ENCODE results near the gene ARID1B. TPM values are rescaled to one million over a fixed set of nuclear protein-coding genes. Genes with fewer than 3 reads are reported as not detected.
A peak's percentile ranks its signal among the peaks of the same experiment; 100 is the strongest.

The ARID1B gene
- polyA plus RNA-seq, 1 donor, result 48.5 TPM

DNA sequence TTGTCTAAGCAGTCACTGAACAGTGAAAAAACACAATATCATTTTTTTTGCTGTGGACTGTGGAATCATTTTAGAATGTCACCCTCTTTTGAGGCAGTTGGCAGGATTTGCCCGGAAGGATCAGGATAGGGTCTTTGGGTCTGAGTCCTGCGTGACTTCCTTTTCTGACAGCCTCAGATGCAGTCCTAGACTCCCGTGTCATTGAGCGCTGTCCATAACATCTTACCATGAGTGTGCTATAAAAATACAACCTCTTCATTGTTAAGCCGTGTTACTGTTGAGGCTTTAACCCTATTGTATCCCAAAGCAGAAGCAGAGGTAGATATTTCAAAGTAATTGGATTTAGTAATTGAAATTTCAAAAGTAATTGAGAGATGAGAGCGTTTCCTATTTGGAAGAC, 30.6 kb downstream of the ARID1B start:
- no peak overlapping the region for H3K4me3 ChIP-seq (ENCODE audit: low read length)
- WGBS (ENCODE audit: insufficient coverage, low lambda C conversion rate), result 100% methylated on average over 2 of the region's 6 CpGs
- no peak for DNase-seq
- no peak overlapping the region for H3K27ac ChIP-seq (ENCODE audit: low read length)
- H3K9me3 ChIP-seq (ENCODE audit: control insufficient read depth, low read depth, low read length), result no peaks in the 10 kb centered on the region
- H3K27me3 ChIP-seq (ENCODE audit: control insufficient read depth, insufficient read depth, low read length), result no peaks in the 10 kb centered on the region
- no peaks in the 10 kb centered on the region for H3K36me3 ChIP-seq (ENCODE audit: control insufficient read depth, insufficient read depth, low read length)
- H3K4me1 ChIP-seq (ENCODE audit: control insufficient read depth, insufficient read depth, low read length), result peaks cover 2% of the 10 kb centered on the region

DNA sequence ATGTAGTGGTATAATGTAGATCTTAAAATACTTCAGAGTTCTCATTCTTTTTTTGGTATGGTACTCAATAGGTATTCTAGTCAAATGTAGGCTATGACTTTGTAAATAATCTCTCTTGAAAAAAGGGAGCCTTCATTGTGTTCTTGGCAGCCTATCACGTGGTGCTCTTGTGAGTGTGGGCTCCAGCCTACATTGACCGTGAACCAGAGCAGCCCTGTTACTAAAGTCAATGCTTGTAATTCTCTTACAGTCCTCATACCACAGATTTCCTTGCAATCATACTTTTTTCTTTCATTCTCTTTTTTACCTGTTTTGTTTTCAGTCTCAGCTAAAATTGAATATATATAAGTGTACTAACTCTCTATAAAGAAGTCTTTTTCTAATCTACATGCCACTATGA, 31.1 kb downstream of the ARID1B start:
- peaks cover 2% of the 10 kb centered on the region for H3K4me1 ChIP-seq (ENCODE audit: control insufficient read depth, insufficient read depth, low read length)

DNA sequence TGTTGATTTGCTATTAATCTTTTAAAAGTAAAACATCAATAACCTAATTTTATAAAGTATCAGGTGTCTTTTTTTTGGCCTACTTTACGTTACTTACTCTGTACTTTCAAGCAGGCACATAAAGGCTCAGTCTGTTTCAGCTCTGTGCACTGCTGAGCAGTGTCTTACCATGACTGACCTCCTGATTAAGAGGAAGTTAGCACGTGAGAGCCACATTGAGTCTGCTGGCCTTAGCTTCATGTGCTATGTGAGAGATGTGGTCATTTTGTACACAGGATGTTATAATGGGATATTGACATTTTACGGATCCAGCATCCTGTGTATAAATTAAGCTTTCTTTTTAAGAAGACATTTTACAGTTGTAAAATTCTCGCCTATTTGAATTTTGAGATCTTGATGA, 31.9 kb downstream of the ARID1B start:
- H3K27me3 ChIP-seq (ENCODE audit: control insufficient read depth, insufficient read depth, low read length), result no peaks in the 10 kb centered on the region
- H3K9me3 ChIP-seq (ENCODE audit: control insufficient read depth, low read depth, low read length), result no peaks in the 10 kb centered on the region
- no peak overlapping the region for H3K4me3 ChIP-seq (ENCODE audit: low read length)
- H3K27ac ChIP-seq (ENCODE audit: low read length), result no peak overlapping the region
- peaks cover 2% of the 10 kb centered on the region for H3K36me3 ChIP-seq (ENCODE audit: control insufficient read depth, insufficient read depth, low read length)
- H3K4me1 ChIP-seq (ENCODE audit: control insufficient read depth, insufficient read depth, low read length), result peaks cover 2% of the 10 kb centered on the region
- WGBS (ENCODE audit: insufficient coverage, low lambda C conversion rate), result 100% methylated on average over 1 of the region's 4 CpGs
- DNase-seq, result peak in 1 of 2 donors; percentile 19

More for the DNA sequence above, 31.1 kb downstream of the ARID1B start:
- H3K27me3 ChIP-seq (ENCODE audit: control insufficient read depth, insufficient read depth, low read length), result no peaks in the 10 kb centered on the region
- H3K9me3 ChIP-seq (ENCODE audit: control insufficient read depth, low read depth, low read length), result no peaks in the 10 kb centered on the region
- no peak for DNase-seq
- no CpG with 5 or more reads among the region's 2 CpGs for WGBS (ENCODE audit: insufficient coverage, low lambda C conversion rate)
- no peaks in the 10 kb centered on the region for H3K36me3 ChIP-seq (ENCODE audit: control insufficient read depth, insufficient read depth, low read length)
- no peak overlapping the region for H3K4me3 ChIP-seq (ENCODE audit: low read length)
- H3K27ac ChIP-seq (ENCODE audit: low read length), result no peak overlapping the region

DNA sequence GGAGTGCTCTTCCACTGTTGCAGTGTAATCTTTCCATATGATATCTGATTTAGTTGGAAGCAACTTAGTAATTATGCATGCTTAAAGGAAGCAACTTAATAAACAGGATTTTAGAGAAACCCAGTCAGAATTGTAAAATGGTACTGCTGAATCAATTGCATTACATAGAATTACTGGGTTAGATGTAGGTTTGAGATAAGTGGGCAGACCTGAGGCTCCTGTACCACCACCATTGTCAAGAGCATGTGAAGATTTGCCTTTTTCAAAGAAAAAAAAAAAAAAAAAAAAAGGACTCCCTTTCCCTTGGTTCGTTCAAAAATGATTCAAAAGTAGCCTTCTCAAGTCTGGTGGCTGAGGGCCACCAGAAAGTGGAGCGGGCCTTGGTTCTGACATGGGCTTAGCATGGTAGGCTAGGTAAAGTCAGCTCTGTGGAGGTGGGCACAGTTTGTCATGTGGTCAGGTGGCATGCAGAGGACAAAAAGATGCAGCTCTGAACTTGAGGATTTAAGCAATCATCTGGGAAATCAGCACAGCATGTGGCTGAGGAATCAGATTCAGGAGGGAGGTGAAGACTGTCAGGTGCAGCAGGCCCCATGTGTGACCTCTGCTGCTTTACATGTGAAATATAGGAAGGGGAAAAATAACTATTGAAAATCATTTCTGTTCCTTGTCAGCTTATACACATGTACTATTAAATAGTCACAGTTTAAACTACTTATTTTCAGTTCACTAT, 32.4 kb downstream of the ARID1B start:
- no CpG with 5 or more reads among the region's 2 CpGs for WGBS (ENCODE audit: insufficient coverage, low lambda C conversion rate)
- no peaks in the 10 kb centered on the region for H3K9me3 ChIP-seq (ENCODE audit: control insufficient read depth, low read depth, low read length)
- no peak overlapping the region for H3K27ac ChIP-seq (ENCODE audit: low read length)
- peaks cover 2% of the 10 kb centered on the region for H3K36me3 ChIP-seq (ENCODE audit: control insufficient read depth, insufficient read depth, low read length)
- peaks cover 2% of the 10 kb centered on the region for H3K4me1 ChIP-seq (ENCODE audit: control insufficient read depth, insufficient read depth, low read length)
- no peaks in the 10 kb centered on the region for H3K27me3 ChIP-seq (ENCODE audit: control insufficient read depth, insufficient read depth, low read length)
- no peak overlapping the region for H3K4me3 ChIP-seq (ENCODE audit: low read length)
- no peak for DNase-seq

DNA sequence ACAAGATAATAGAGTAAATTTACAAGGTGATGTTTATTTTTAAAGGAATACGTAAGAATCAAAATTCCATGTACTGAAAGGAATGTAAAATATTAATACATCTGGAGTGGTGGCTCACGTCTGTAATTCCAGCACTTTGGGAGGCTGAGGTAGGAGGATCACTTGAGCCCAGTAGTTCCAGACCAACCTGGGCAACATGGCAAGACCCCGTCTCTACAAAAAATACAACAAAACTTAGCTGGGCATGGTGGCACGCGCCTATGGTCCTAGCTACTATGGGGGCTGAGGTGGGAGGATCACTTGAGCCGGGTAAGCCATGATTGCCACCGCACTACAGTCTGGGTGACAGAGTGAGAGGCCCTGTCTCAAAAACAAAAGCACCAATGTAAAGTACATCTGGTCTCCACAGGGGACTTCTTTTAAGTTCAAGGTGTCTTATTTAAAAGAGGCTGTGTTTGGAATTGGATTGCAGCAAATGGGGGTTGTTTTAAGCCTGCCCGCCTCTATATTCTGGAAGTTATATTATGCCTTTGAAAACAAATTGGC, 36.9 kb downstream of the ARID1B start:
- H3K27ac ChIP-seq (ENCODE audit: low read length), result no peak overlapping the region
- H3K9me3 ChIP-seq (ENCODE audit: control insufficient read depth, low read depth, low read length), result no peaks in the 10 kb centered on the region
- whole genome bisulfite sequencing (ENCODE audit: insufficient coverage, low lambda C conversion rate), result 100% methylated on average over 2 of the region's 8 CpGs
- H3K36me3 ChIP-seq (ENCODE audit: control insufficient read depth, insufficient read depth, low read length), result peaks cover 2% of the 10 kb centered on the region
- no peak overlapping the region for H3K4me3 ChIP-seq (ENCODE audit: low read length)
- no peak for DNase-seq
- H3K27me3 ChIP-seq (ENCODE audit: control insufficient read depth, insufficient read depth, low read length), result no peaks in the 10 kb centered on the region
- H3K4me1 ChIP-seq (ENCODE audit: control insufficient read depth, insufficient read depth, low read length), result no peaks in the 10 kb centered on the region

DNA sequence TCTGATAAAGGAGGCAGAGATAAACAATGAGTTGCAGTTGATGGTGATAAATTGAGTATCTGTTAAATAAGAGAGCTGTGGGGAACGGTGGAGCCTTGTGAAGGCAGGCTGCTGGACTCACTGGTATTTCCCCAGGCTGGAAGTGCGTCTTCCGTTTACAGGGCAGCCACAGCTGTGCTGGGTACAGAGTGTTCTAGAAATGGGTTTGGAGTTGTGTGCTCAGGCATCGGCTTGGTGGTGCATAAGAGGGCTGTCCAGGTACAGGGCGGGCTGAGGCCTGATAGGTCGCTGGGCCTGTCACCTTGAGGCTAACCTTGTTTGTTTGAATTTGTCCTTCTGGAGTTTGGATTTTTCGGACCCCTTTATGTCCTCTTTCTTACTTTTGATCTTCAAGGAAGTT, 39.3 kb downstream of the ARID1B start:
- Histone ChIP-seq H3K9me3 (ENCODE audit: control insufficient read depth, low read depth, low read length) (no peaks in the 10 kb centered on the region), H3K4me1 (ENCODE audit: control insufficient read depth, insufficient read depth, low read length) (no peaks in the 10 kb centered on the region), H3K27me3 (ENCODE audit: control insufficient read depth, insufficient read depth, low read length) (no peaks in the 10 kb centered on the region), H3K27ac (ENCODE audit: low read length) (no peak overlapping the region), H3K36me3 (ENCODE audit: control insufficient read depth, insufficient read depth, low read length) (peaks cover 2% of the 10 kb centered on the region), H3K4me3 (ENCODE audit: low read length) (no peak overlapping the region)
- no peak for DNase-seq
- WGBS (ENCODE audit: insufficient coverage, low lambda C conversion rate), result no CpG with 5 or more reads among the region's 7 CpGs

DNA sequence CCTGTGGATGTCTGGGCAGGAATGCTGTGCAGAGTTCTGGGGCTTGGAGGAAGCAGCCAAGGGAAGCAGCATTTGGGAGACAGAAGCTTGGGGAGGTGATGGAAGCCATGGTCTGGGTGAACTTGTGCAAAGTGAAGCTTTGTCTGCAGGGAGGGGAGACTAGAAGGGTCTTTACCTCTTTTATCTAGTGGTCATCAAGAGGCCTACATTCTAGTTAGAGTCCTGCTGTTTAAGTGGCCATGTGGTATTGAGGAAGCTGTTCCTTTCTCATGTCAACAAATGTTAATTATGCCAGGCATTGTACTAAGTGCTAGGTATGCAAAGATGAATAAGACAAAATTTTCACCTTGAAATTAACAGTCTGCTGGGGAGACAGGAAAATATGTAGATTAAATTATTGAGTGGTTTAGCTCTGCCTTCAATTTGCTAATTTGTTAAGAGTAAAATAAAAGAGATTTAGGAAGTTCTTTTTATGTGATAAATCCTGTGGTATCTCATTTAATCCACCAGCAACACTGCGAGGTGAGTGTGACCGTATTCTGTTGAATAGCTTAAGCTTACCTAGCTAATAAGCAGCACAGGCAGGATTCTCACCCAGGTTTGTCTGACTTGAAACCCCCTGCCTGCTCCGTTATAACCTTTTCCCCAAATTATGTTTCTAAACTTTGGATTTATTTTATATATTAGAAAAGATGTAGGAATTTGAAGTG, 43.1 kb downstream of the ARID1B start:
- 100% methylated on average over 1 of the region's 3 CpGs for WGBS (ENCODE audit: insufficient coverage, low lambda C conversion rate)

DNA sequence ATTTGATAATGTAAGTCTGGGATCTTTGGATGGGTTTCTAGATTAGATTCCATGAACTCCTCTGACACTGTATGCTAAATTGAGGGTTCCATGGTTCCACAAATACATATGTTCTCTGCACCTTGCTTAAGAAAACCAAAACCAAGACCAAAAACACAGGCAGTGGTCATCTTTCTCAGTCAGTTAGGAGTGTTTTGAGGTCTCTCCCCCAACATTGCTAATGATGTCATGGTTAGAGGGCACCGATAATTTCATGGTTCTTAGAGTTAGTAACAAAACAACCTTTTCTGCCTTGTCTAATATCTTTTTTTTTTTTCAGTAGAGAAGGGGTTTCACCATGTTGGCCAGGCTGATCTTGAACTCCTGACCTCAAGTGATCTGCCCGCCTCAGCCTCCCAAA, 44.5 kb downstream of the ARID1B start:
- Histone ChIP-seq H3K9me3 (ENCODE audit: control insufficient read depth, low read depth, low read length) (no peaks in the 10 kb centered on the region), H3K4me3 (ENCODE audit: low read length) (no peak overlapping the region), H3K27ac (ENCODE audit: low read length) (no peak overlapping the region), H3K36me3 (ENCODE audit: control insufficient read depth, insufficient read depth, low read length) (no peaks in the 10 kb centered on the region), H3K27me3 (ENCODE audit: control insufficient read depth, insufficient read depth, low read length) (no peaks in the 10 kb centered on the region), H3K4me1 (ENCODE audit: control insufficient read depth, insufficient read depth, low read length) (peaks cover 4% of the 10 kb centered on the region)
- no peak for DNase-seq
- WGBS (ENCODE audit: insufficient coverage, low lambda C conversion rate), result no CpG with 5 or more reads among the region's 2 CpGs

More for the DNA sequence above, 43.1 kb downstream of the ARID1B start:
- no peak for DNase-seq
- Histone ChIP-seq H3K4me3 (ENCODE audit: low read length) (no peak overlapping the region), H3K27ac (ENCODE audit: low read length) (no peak overlapping the region), H3K4me1 (ENCODE audit: control insufficient read depth, insufficient read depth, low read length) (peaks cover 4% of the 10 kb centered on the region), H3K27me3 (ENCODE audit: control insufficient read depth, insufficient read depth, low read length) (no peaks in the 10 kb centered on the region), H3K9me3 (ENCODE audit: control insufficient read depth, low read depth, low read length) (no peaks in the 10 kb centered on the region), H3K36me3 (ENCODE audit: control insufficient read depth, insufficient read depth, low read length) (no peaks in the 10 kb centered on the region)

DNA sequence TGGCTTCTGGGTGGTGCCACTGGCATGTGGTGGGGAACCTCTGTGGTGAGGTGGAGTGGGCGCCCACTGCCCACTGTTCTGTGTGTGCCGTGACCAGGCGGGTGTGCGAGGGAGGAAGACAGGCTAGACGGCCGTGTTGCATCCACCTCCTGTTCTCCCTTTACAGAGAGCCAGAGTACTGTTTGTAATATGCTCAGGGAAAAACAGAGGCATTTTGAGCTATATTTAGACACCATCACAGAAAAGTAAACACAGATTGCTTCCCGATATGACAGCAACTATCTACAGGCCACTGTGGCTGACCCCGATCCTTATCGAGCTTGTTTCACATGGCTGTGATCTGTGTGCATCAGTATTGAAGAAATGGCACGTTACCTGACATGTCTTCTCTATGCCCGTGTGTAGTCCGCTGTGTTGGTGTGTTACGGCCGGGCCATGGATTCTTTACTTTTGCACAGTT, 45.6 kb downstream of the ARID1B start:
- no CpG with 5 or more reads among the region's 14 CpGs for WGBS (ENCODE audit: insufficient coverage, low lambda C conversion rate)
- Histone ChIP-seq H3K27me3 (ENCODE audit: control insufficient read depth, insufficient read depth, low read length) (no peaks in the 10 kb centered on the region), H3K27ac (ENCODE audit: low read length) (no peak overlapping the region), H3K9me3 (ENCODE audit: control insufficient read depth, low read depth, low read length) (no peaks in the 10 kb centered on the region), H3K36me3 (ENCODE audit: control insufficient read depth, insufficient read depth, low read length) (peaks cover 2% of the 10 kb centered on the region), H3K4me3 (ENCODE audit: low read length) (no peak overlapping the region), H3K4me1 (ENCODE audit: control insufficient read depth, insufficient read depth, low read length) (peaks cover 4% of the 10 kb centered on the region)
- no peak for DNase-seq

DNA sequence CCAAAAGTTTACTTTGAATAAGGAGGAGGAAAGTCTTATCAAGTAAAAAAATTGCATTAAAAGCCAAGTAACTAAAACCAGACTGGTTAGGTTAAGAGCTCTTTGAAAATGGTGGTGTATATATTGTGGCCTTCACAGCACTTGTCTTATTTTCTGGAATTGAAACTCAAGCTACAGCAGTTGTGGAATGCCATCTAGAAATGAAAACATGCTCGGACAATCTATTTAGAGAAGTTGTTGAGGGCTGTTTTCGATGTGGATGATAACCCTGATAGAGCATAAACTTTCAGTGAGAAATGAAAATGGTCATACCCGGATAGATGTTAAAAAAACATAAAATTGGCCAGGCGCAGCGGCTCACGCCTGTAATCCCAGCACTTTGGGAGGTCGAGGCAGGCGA, 47.0 kb downstream of the ARID1B start:
- no peaks in the 10 kb centered on the region for H3K27me3 ChIP-seq (ENCODE audit: control insufficient read depth, insufficient read depth, low read length)
- H3K4me1 ChIP-seq (ENCODE audit: control insufficient read depth, insufficient read depth, low read length), result peaks cover 4% of the 10 kb centered on the region
- H3K9me3 ChIP-seq (ENCODE audit: control insufficient read depth, low read depth, low read length), result no peaks in the 10 kb centered on the region
- H3K4me3 ChIP-seq (ENCODE audit: low read length), result no peak overlapping the region
- peaks cover 4% of the 10 kb centered on the region for H3K36me3 ChIP-seq (ENCODE audit: control insufficient read depth, insufficient read depth, low read length)
- 100% methylated on average over 1 of the region's 8 CpGs for WGBS (ENCODE audit: insufficient coverage, low lambda C conversion rate)
- DNase-seq, result no peak
- no peak overlapping the region for H3K27ac ChIP-seq (ENCODE audit: low read length)
